CD4-positive, alpha-beta T cell treated with Interleukin-15 for 1 hour (primary cell): ENCODE measurements around the gene GFRA1.
"Not testable (repeated sequence)": the region's sequence is repeated elsewhere in the genome, so short reads cannot be mapped to it uniquely, and the experiment has no call there.

Experiments used
- DNase-seq: peaks from one replicate; pipeline ENCODE4 v3.0.0-alpha.2; 2020

The GFRA1 gene

DNA sequence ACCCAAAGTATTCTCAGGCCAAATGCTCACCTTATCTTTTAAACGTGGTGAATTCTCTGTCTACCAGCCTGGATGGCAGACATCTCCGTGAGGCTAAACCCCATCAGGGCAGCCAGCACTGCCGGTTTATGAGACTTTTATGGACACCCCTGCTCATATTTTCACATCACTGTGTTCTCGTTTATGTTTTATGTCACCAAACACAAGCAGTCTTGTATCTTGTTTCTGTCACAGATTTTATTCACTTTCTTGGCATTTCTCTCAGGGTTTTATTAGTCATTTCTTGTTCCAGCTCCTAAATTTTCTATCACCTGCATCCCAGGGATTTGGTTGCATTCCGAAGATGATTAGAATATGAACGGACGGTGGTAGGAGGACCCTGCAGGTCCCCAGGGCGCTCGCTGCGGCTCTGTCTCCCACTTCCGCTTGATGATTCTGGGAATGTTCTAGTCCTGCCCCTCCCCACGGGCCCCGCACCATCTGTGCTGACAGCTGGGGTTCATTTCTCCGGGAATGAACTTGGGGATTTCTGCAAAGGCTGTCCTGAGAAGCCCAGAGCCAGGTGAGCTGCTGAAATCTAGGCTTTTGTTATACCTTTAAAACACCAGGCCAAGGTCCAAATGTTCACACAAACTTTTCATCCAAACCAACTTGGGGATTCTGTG, 217.6 kb downstream of the GFRA1 start:
- no peak for DNase-seq

- no peak for DNase-seq
Measured at GRCh38 chr10:116053910-116054309, 219.1 kb downstream of the GFRA1 start.

DNA sequence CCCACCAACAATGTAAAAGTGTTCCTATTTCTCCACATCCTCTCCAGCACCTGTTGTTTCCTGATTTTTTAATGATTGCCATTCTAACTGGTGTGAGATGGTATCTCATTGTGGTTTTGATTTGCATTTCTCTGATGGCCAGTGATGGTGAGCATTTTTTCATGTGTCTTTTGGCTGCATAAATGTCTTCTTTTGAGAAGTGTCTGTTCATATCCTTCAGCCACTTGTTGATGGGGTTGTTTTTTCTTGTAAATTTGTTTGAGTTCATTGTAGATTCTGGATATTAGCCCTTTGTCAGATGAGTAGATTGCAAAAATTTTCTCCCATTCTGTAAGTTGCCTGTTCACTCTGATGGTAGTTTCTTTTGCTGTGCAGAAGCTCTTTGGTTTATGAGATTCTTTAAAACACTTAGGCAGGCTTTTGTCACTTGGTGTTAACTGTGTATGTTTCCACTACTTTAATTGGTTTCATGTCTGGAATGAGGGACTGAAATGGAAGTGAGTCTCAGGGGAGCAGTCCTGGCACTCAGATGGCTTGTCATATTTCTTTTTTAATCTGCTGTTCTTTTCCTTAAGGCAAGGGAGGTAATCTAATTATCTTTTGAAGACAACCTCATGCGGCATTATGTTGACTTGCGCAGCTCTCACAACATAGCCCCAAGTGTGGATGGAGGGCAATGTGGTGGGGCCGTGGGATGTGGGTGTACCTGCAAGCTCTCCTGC, 219.8 kb downstream of the GFRA1 start:
- not testable (repeated sequence) for DNase-seq

- DNase-seq, result not testable (repeated sequence)
Measured at GRCh38 chr10:116052522-116052921, 220.5 kb downstream of the GFRA1 start.

GRCh38 chr10:116049974-116050304, 223.1 kb downstream of the GFRA1 start:
- no peak for DNase-seq

GRCh38 chr10:116049158-116049973, 223.6 kb downstream of the GFRA1 start:
- no peak for DNase-seq

DNA sequence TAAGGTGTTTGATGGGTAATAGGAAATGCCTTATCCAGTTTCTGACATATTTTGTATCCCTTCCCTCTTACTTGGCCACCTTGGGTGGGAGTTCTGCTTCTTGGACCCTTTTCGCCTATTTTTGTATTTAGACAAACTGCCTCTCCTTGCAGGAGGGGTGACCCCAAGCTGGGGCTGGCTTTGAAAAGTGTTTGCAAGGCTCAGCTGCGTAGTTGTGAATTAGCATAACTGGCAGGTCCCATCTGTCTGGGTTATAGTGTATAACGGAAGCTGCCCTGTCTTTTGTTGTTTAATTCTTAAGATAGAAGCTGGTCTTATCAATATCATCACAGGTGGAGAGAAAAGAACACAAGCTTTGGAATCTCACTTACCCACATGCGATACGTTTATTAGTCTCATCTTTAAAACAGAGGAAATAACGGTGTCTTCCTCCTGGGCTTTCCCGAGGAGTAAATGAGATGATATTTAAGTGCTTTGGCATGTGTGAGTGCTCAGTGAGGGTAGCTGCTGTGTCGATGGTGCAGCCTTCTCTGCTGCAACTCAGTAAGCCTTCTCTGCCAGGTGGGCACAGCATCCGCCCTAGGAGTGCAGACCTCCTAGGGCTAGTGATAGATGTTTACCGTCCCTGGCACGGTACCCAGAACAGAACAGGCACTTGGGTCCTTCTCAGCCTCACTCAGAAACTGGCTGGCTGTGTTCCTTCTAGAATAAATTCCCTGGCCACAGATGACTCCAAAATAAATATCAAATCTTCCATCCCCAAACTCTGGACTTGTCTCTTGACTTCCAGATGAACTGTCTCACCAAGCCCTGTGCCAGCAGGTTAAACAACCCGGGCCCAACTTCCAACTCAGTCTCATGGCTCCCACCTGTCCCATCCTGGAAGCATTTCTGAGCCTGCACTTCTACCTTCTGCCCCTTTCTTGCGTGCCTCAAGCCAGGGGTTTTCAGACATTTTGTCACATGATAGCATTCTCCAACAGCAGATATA, 227.3 kb downstream of the GFRA1 start:
- DNase-seq, result no peak

DNA sequence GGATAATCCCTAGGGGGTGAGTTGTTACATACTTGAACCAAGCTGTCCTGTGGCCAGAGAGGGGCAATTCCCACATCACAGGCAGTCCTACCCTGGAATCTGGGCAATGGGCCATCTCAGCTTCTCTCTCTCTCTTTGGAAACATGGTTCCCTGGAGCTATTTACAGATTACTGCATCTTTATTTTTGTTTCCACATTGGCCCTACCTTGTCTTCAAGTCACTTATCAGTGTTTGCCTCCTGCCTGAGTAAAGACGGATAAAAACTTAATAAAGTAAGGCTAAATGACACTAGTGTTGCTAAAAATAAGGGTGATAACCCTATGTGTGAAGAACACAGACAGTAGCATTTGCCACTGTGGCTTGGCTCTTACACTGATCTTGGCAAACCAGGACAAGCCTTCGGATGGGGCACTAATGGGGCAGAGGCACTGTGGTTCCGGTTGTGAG, 228.2 kb downstream of the GFRA1 start:
- no peak for DNase-seq

- DNase-seq, result no peak
Measured at GRCh38 chr10:116043861-116044260, 229.1 kb downstream of the GFRA1 start.

- no peak for DNase-seq
Measured at GRCh38 chr10:116043304-116043703, 229.7 kb downstream of the GFRA1 start.

DNA sequence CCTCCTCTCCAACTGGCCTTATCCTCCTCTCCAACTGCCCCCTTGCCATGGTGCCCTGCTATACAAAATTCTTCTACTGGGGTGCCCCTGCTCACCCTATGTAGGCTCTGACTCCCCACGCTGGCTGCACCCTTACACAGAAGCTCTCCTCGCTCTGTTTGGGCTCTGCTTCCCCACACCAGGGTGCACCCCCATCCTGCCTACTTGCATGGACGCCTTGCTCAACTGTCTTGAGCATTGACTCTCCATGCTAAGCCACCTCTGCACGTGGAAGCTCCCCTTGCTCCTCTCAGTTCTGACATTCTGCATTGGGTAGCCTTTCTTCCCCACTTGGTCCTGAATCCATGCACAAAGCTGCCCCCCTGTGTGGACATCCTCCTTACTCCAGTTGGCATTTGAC, 231.1 kb downstream of the GFRA1 start:
- DNase-seq, result no peak

- no peak for DNase-seq
Measured at GRCh38 chr10:116039612-116040011, 233.4 kb downstream of the GFRA1 start.

DNA sequence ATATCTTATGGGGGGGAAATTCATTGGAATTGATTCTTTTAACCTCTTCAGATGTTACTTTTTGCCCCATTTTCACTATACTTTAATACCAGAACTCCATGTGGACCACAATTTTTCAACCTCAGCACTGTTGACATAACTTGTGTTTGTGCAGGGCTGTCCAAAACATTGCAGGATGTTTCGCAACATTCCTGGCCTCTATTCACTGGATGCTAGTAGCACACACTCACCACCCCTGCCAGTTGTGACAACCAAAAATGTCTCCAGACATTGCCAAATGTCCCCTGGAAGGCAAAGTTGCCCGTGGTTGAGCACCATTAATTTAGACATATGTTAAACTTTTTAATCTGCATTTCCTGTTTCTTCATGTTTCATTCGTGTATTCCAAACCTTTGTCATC, 234.7 kb downstream of the GFRA1 start:
- no peak for DNase-seq

DNA sequence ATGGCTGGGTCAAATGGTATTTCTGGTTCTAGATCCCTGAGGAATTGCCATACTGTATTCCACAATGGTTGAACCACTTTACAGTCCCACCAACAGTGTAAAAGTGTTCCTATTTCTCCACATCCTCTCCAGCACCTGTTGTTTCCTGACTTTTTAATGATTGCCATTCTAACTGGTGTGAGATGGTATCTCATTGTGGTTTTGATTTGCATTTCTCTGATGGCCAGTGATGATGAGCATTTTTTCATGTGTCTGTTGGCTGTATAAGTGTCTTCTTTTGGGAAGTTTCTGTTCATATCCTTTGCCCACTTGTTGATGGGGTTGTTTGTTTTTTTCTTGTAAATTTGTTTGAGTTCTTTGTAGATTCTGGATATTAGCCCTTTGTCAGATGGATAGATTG, 237.6 kb downstream of the GFRA1 start:
- not testable (repeated sequence) for DNase-seq

DNA sequence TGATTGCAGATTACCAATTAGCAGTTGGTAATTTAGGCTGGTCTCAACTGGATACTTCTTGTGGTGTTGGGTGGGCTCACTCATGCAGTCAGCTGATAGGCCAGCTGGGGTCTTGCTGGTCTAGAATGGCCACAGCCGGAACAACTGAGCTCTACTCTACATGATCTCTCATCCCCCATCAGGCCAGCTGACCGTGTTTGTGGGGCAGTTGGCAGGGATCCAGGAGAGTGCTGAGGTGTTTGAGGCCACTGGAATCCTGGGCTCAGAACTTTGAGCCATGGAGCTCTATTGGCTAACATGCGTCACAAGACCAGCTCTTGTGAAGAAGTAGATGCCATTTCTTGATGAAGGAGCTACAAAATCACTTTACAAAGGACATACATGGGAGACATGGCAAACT, 242.4 kb downstream of the GFRA1 start:
- DNase-seq, result no peak

DNA sequence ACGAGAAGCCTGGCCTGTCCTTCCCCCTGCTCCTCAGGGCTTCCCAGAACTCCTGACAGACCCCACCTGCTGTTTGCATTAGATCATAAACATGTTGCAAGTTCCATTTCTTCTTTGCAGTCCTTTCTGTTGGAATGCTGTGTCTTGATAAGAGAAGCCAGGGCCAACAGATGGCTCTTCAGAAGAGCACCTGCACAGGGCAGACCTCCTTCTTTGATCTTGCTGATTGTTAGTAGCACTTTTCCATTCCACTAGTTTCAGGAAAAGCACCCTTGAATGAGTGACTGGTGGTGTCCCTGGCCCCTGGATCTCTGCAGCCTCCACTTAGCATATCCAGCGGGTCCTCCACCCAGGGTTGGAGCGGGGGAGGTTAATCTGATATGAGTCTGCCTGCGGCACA, 243.2 kb downstream of the GFRA1 start:
- no peak for DNase-seq

- DNase-seq, result no peak
Measured at GRCh38 chr10:116027355-116027754, 245.7 kb downstream of the GFRA1 start.

- no peak for DNase-seq
Measured at GRCh38 chr10:116026725-116027124, 246.3 kb downstream of the GFRA1 start.

- DNase-seq, result no peak
Measured at GRCh38 chr10:116026315-116026714, 246.7 kb downstream of the GFRA1 start.

- DNase-seq, result no peak
Measured at GRCh38 chr10:116024271-116024878, 248.6 kb downstream of the GFRA1 start.

DNA sequence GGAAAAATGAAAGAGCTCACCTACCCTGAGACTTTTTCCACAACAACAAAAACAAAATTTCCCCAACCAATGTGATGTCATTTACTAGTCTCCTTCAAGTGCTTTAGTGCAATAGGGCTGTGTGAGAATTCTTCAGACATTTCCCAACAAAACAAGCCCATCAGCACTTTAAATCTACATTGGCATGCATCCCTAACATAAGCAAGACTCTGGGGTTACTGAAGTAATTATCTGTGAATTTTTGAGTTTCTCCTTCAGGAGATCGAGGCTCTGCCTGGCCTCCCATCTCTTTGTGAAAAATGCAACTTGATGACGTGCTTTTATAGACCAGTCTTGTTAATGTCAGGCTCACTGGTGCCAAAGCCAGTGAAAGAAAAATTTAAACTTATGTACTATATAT, 255.6 kb downstream of the GFRA1 start:
- DNase-seq, result no peak
